ENCODE results near the gene AHSG.

- TF ChIP-seq CTCF (IDR thresholded peaks at IDR 0.05) (no peak), POLR2A (IDR thresholded peaks at IDR 0.05) (no peak)
These were observed 22.1 kb upstream of the AHSG start for GRCh38 chr3:186590580-186591295.
